ENCODE results near the gene SSBP2.

The SSBP2 gene

GRCh38 chr5:81363093-81363871 is 387.6 kb downstream of the SSBP2 start:
- no peak for DNase-seq

Data from stimulated activated CD4-positive, alpha-beta T cell treated with anti-CD3 and anti-CD28 coated beads, Interleukin-4, amount 100 ng/mL, for 24 hours (primary cell).